ENCODE measurements around the gene KNOP1. TPM values are rescaled to one million over a fixed set of nuclear protein-coding genes. Genes with fewer than 3 reads are reported as not detected.
"Not testable (repeated sequence)": the region's sequence is repeated elsewhere in the genome, so short reads cannot be mapped to it uniquely, and the experiment has no call there.

The KNOP1 gene
- total RNA-seq, 1 experiment from 2014 or later, result 99.0 TPM

GRCh38 chr16:19666477-19666876 is 51.5 kb downstream of the KNOP1 start:
- BruUV-seq (replicated peaks), result no TSS peak
- intact Hi-C loops (cut with micrococcal nuclease; ENCODE audit: unreplicated experiment), result no loop called here
- Mint-ChIP-seq H3K27me3 (ENCODE audit: unreplicated experiment) (no peaks in the 10 kb centered on the region), H3K36me3 (ENCODE audit: insufficient read depth, unreplicated experiment) (no peaks in the 10 kb centered on the region), H3K4me1 (ENCODE audit: low read depth, unreplicated experiment) (peaks cover under 1% of the 10 kb centered on the region), H3K9me3 (ENCODE audit: low read depth, unreplicated experiment) (peaks cover 6% of the 10 kb centered on the region), H3K27ac (ENCODE audit: unreplicated experiment) (no peak overlapping the region), H3K4me3 (ENCODE audit: low read depth, unreplicated experiment) (no peak overlapping the region)
- CTCF ChIA-PET, result interaction anchor here (0.7 kb wide), 2 partner anchors 34 to 727 kb away, joined by 3 to 6 read pairs; no protein-coding TSS in a partner anchor
- no peak for TF ChIP-seq CTCF (IDR thresholded peaks at IDR 0.05; ENCODE audit: unreplicated experiment)
- no peak for DNase-seq

- H3K4me3 Mint-ChIP-seq (ENCODE audit: low read depth, unreplicated experiment); CTCF ChIA-PET; H3K27ac Mint-ChIP-seq (ENCODE audit: unreplicated experiment); H3K27me3 Mint-ChIP-seq (ENCODE audit: unreplicated experiment); H3K36me3 Mint-ChIP-seq (ENCODE audit: insufficient read depth, unreplicated experiment); BruUV-seq (replicated peaks); intact Hi-C loops (cut with micrococcal nuclease; ENCODE audit: unreplicated experiment); DNase-seq; H3K9me3 Mint-ChIP-seq (ENCODE audit: low read depth, unreplicated experiment); H3K4me1 Mint-ChIP-seq (ENCODE audit: low read depth, unreplicated experiment): not testable (repeated sequence)
Measured at GRCh38 chr16:19665313-19665712, 52.7 kb downstream of the KNOP1 start.

- CTCF ChIA-PET, result interaction anchor here (0.6 to 1.1 kb wide), 5 partner anchors 9 to 1043 kb away, joined by 3 to 4 read pairs (median 4); no protein-coding TSS in a partner anchor
- intact Hi-C loops (cut with micrococcal nuclease; ENCODE audit: unreplicated experiment), result no loop called here
- H3K4me3 Mint-ChIP-seq (ENCODE audit: low read depth, unreplicated experiment), result no peak overlapping the region
- no peak overlapping the region for H3K27ac Mint-ChIP-seq (ENCODE audit: unreplicated experiment)
- no peak for TF ChIP-seq CTCF (IDR thresholded peaks at IDR 0.05; ENCODE audit: unreplicated experiment)
- no TSS peak for BruUV-seq (replicated peaks)
- H3K4me1 Mint-ChIP-seq (ENCODE audit: low read depth, unreplicated experiment), result peaks cover 9% of the 10 kb centered on the region
- no peak for DNase-seq
- H3K36me3 Mint-ChIP-seq (ENCODE audit: insufficient read depth, unreplicated experiment), result no peaks in the 10 kb centered on the region
- peaks cover 6% of the 10 kb centered on the region for H3K9me3 Mint-ChIP-seq (ENCODE audit: low read depth, unreplicated experiment)
- no peaks in the 10 kb centered on the region for H3K27me3 Mint-ChIP-seq (ENCODE audit: unreplicated experiment)
Measured at GRCh38 chr16:19664166-19664565, 53.9 kb downstream of the KNOP1 start.

- CTCF ChIA-PET, result no interaction called here
- peaks cover 6% of the 10 kb centered on the region for H3K9me3 Mint-ChIP-seq (ENCODE audit: low read depth, unreplicated experiment)
Measured at GRCh38 chr16:19662351-19662750, 55.7 kb downstream of the KNOP1 start.

More at GRCh38 chr16:19662351-19662750, 55.7 kb downstream of the KNOP1 start:
- no peaks in the 10 kb centered on the region for H3K27me3 Mint-ChIP-seq (ENCODE audit: unreplicated experiment)
- peaks cover 9% of the 10 kb centered on the region for H3K4me1 Mint-ChIP-seq (ENCODE audit: low read depth, unreplicated experiment)
- no peak for TF ChIP-seq CTCF (IDR thresholded peaks at IDR 0.05; ENCODE audit: unreplicated experiment)
- no peak overlapping the region for H3K4me3 Mint-ChIP-seq (ENCODE audit: low read depth, unreplicated experiment)
- no TSS peak for BruUV-seq (replicated peaks)
- DNase-seq, result no peak
- intact Hi-C loops (cut with micrococcal nuclease; ENCODE audit: unreplicated experiment), result no loop called here
- no peaks in the 10 kb centered on the region for H3K36me3 Mint-ChIP-seq (ENCODE audit: insufficient read depth, unreplicated experiment)
- no peak overlapping the region for H3K27ac Mint-ChIP-seq (ENCODE audit: unreplicated experiment)

All from Calu3 (cell line).